K562 (cell line): ENCODE measurements around the gene C16orf92.

Source experiments
- DPF2 ChIP-seq: fragments of 450-650 bp; IDR thresholded peaks from 2 replicates; pipeline ENCODE4 v1.6.1; 2016
- E2F5 ChIP-seq: sonication (generic); formaldehyde crosslinking; IDR thresholded peaks from 2 replicates; pipeline ENCODE4 v1.8.0; 2022; ENCODE audit warnings: mild to moderate bottlenecking, missing genetic modification reagents
- KAT8 ChIP-seq: fragments of 450-650 bp; IDR thresholded peaks from 2 replicates; pipeline ENCODE4 v1.6.1; 2016; ENCODE audit warnings: low read depth, mild to moderate bottlenecking
- MAZ ChIP-seq, 2 experiments: fragments of 450-650 bp in 1 of 2; sonication (generic) in 1 of 2; formaldehyde crosslinking; IDR thresholded peaks in 1 of 2; conservative IDR thresholded peaks in 1 of 2; 2 replicates each; pipeline versions ENCODE4 v1.4.0 to v1.5.0; 2020; ENCODE audit warnings: mild to moderate bottlenecking in 1 of 2, missing genetic modification reagents in 1 of 2
- MYC ChIP-seq, 2 experiments: fragments of 250-450 bp in 1 of 2; sonication (Bioruptor Pico) in 1 of 2; IDR thresholded peaks; 2 replicates each; pipeline versions ENCODE4 v1.5.1 to v1.6.1; 2012 to 2021; ENCODE audit warnings: low read depth in 2 of 2, borderline replicate concordance in 1 of 2, improper control_type of control experiment in 1 of 2, low read length in 1 of 2, mild to moderate bottlenecking in 1 of 2, moderate library complexity in 1 of 2
- PCBP1 ChIP-seq: fragments of 200-400 bp; formaldehyde crosslinking; IDR thresholded peaks from 2 replicates; pipeline ENCODE4 v1.6.1; 2018; ENCODE audit warnings: mild to moderate bottlenecking, low read depth, low read length; ENCODE audit not compliant: poor library complexity, severe bottlenecking
- PKNOX1 ChIP-seq: fragments of 450-650 bp; IDR thresholded peaks from 2 replicates; pipeline ENCODE4 v1.6.1; 2016
- SETDB1 ChIP-seq: IDR thresholded peaks from one replicate; pipeline ENCODE4 v1.6.1; 2012; ENCODE audit warnings: low read length, control low read depth, inconsistent platforms
- SMC3 ChIP-seq: conservative IDR thresholded peaks from 2 replicates; pipeline ENCODE4 v1.6.1; 2011; ENCODE audit warnings: low read depth, low read length, improper control_type of control experiment; ENCODE audit not compliant: insufficient read depth
- SP1 ChIP-seq: sonication (generic); formaldehyde crosslinking; IDR thresholded peaks from 2 replicates; pipeline ENCODE4 v1.8.1; 2022; ENCODE audit warnings: mild to moderate bottlenecking, missing genetic modification reagents
- ZNF561 ChIP-seq: fragments of 450-650 bp; formaldehyde crosslinking; conservative IDR thresholded peaks from 2 replicates; pipeline ENCODE4 v1.4.0; 2020; ENCODE audit warnings: mild to moderate bottlenecking, moderate library complexity
- TF ChIP-seq, protein P1 (sequence below): fragments of 250-450 bp; sonication (Bioruptor Pico); IDR thresholded peaks from 2 replicates; pipeline ENCODE4 v1.4.0; 2020; ENCODE audit warnings: mild to moderate bottlenecking, moderate library complexity
- TF ChIP-seq, protein P2 (sequence below): sonication (generic); formaldehyde crosslinking; IDR thresholded peaks from 2 replicates; pipeline ENCODE4 v1.8.0; 2023; ENCODE audit warnings: mild to moderate bottlenecking, missing genetic modification reagents

GRCh38 chr16:30032083-30032819 lies 9.3 kb downstream of the C16orf92 start:
- TF ChIP-seq PKNOX1 (no peak), MYC (IDR thresholded peaks at IDR 0.05; ENCODE audit: low read depth, low read length) (0 out of 2 replicates have a peak, but pooled peaks have one; percentile 16), MYC (CRISPR knock-in tag; IDR thresholded peaks at IDR 0.05; ENCODE audit: borderline replicate concordance, low read depth) (no peak), ZNF561 (CRISPR knock-in tag) (no peak), MAZ (CRISPR knock-in tag; conservative IDR thresholded peaks at IDR 0.05 in 1 of 2, IDR thresholded peaks at IDR 0.05 in 1 of 2) (0 out of 4 replicates have a peak, but pooled peaks of 1 of the 2 experiments have one; percentile 22), E2F5 (CRISPR knock-in tag) (no peak), SP1 (CRISPR knock-in tag) (no peak), PCBP1 (no peak), SETDB1 (no peak), SMC3 (peak; percentile 78), KAT8 (no peak), DPF2 (no peak)
- TF ChIP-seq, protein P1, sequence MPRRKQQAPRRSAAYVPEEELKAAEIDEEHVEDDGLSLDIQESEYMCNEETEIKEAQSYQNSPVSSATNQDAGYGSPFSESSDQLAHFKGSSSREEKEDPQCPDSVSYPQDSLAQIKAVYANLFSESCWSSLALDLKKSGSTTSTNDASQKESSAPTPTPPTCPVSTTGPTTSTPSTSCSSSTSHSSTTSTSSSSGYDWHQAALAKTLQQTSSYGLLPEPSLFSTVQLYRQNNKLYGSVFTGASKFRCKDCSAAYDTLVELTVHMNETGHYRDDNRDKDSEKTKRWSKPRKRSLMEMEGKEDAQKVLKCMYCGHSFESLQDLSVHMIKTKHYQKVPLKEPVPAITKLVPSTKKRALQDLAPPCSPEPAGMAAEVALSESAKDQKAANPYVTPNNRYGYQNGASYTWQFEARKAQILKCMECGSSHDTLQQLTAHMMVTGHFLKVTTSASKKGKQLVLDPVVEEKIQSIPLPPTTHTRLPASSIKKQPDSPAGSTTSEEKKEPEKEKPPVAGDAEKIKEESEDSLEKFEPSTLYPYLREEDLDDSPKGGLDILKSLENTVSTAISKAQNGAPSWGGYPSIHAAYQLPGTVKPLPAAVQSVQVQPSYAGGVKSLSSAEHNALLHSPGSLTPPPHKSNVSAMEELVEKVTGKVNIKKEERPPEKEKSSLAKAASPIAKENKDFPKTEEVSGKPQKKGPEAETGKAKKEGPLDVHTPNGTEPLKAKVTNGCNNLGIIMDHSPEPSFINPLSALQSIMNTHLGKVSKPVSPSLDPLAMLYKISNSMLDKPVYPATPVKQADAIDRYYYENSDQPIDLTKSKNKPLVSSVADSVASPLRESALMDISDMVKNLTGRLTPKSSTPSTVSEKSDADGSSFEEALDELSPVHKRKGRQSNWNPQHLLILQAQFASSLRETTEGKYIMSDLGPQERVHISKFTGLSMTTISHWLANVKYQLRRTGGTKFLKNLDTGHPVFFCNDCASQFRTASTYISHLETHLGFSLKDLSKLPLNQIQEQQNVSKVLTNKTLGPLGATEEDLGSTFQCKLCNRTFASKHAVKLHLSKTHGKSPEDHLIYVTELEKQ (CRISPR knock-in tag): no peak
- TF ChIP-seq, protein P2, sequence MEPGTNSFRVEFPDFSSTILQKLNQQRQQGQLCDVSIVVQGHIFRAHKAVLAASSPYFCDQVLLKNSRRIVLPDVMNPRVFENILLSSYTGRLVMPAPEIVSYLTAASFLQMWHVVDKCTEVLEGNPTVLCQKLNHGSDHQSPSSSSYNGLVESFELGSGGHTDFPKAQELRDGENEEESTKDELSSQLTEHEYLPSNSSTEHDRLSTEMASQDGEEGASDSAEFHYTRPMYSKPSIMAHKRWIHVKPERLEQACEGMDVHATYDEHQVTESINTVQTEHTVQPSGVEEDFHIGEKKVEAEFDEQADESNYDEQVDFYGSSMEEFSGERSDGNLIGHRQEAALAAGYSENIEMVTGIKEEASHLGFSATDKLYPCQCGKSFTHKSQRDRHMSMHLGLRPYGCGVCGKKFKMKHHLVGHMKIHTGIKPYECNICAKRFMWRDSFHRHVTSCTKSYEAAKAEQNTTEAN (CRISPR knock-in tag): no peak
